GM13977 (cell line): ENCODE measurements around the gene FNDC11.
"Not testable (repeated sequence)": the region's sequence is repeated elsewhere in the genome, so short reads cannot be mapped to it uniquely, and the experiment has no call there.

Source experiments
- DNase-seq: peaks from one replicate; pipeline ENCODE4 v3.0.0; 2012; ENCODE audit warnings: low spot score
- in situ Hi-C: fragments of 300-500 bp; cut with MboI; formaldehyde crosslinking; loops from one replicate; pipeline ENCODE4 v1.12.0; 2022; ENCODE audit warnings: low sequenced_read_pairs, low pct_unique_long_range_greater_than_20kb, mixed read lengths, inconsistent platforms; ENCODE audit not compliant: unreplicated experiment
- TF ChIP-seq, protein P1 (sequence below): IDR thresholded peaks from 2 replicates; pipeline ENCODE4 v1.5.1; 2012; ENCODE audit warnings: mild to moderate bottlenecking, control low read depth; ENCODE audit not compliant: insufficient read depth; ENCODE audit errors: extremely low read depth, missing control alignments

Gene FNDC11

DNA sequence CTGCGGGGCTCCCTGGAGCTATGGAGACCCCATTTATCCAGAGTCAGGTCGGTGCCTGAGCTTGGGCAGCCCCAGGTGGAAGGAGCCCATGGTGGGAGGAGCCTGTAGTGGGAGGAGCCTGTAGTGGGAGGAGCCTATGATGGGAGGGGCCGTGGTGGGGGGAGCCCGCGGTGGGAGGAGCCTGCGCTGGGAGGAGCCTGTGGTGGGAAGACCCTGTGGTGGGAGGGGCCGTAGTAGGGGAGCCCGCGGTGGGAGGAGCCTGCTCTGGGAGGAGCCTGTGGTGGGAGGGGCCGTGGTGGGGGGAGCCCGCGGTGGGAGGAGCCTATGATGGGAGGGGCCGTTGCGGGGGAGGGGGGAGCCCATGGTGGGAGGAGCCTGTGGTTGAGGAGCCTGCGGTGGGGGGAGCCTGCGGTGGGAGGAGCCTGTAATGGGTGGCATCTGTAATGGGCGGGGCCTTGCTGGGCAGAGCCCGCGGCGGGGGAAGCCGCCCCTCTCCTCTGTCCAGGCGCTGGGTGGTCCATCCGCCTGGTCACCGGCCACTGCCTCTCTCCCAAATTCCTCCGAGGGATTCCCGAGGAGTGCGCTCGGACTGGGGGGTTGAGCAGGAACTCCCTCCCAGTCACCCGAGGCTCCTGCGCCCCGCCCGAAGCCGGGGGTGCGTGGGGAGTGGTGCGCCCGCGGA lies 567 bp upstream of the FNDC11 start:
- TF ChIP-seq, protein P1, sequence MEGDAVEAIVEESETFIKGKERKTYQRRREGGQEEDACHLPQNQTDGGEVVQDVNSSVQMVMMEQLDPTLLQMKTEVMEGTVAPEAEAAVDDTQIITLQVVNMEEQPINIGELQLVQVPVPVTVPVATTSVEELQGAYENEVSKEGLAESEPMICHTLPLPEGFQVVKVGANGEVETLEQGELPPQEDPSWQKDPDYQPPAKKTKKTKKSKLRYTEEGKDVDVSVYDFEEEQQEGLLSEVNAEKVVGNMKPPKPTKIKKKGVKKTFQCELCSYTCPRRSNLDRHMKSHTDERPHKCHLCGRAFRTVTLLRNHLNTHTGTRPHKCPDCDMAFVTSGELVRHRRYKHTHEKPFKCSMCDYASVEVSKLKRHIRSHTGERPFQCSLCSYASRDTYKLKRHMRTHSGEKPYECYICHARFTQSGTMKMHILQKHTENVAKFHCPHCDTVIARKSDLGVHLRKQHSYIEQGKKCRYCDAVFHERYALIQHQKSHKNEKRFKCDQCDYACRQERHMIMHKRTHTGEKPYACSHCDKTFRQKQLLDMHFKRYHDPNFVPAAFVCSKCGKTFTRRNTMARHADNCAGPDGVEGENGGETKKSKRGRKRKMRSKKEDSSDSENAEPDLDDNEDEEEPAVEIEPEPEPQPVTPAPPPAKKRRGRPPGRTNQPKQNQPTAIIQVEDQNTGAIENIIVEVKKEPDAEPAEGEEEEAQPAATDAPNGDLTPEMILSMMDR, result no peak
- in situ Hi-C loops, result no loop called here
- DNase-seq, result peak; percentile 90

GRCh38 chr20:63554361-63555278 lies 661 bp downstream of the FNDC11 start:
- no peak for DNase-seq
- TF ChIP-seq, protein P1, result no peak
- in situ Hi-C loops, result no loop called here

DNA sequence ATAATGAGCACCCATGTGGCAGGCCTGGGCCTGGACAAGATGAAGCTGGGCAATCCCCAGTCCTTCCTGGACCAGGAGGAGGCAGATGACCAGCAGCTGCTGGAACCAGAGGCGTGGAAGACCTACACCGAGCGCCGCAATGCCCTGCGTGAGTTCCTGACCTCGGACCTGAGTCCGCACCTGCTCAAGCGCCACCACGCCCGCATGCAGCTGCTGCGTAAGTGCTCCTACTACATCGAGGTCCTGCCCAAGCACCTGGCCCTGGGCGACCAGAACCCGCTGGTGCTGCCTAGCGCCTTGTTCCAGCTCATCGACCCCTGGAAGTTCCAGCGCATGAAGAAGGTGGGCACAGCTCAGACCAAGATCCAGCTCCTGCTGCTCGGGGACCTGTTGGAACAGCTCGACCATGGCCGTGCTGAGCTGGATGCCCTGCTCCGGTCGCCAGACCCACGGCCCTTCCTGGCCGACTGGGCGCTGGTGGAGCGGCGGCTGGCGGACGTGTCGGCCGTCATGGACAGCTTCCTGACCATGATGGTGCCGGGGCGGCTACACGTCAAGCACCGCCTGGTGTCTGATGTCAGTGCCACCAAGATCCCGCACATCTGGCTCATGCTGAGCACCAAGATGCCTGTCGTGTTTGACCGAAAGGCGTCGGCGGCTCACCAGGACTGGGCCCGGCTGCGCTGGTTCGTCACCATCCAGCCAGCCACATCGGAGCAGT lies 1.9 kb downstream of the FNDC11 start:
- TF ChIP-seq, protein P1, result no peak
- no peak for DNase-seq
- in situ Hi-C loops, result no loop called here

DNA sequence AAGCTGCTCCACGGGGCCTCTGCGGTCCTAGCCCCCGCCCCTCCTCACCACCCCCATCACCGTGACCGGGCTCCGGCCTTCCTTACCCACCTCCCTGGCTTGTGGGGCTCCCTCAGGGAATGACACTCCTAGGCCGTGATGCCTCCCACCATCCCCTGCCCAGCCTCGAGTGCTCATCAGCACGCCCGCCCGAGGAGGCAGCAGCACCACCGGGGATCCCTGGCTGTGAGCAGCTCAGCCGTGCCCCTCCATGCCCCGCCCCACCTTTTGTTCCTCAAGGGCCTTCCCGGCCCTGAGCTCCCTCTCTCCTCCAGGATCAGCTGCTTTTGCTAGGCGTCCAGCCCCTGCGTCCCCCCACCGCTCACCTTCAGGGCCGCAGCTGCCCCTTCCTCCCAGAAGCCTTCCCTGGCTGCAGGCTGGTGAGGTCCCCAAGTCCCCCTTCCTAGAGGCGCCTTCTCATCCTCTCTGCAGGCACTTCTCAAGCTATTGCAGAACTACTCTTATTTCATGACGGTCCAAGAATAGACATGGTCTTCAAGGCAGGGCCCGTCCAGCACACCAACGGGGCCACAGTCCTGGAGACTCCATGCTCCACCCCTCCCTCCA lies 3.0 kb downstream of the FNDC11 start:
- DNase-seq, result no peak
- in situ Hi-C loops, result no loop called here
- TF ChIP-seq, protein P1, result no peak

- TF ChIP-seq, protein P1, result no peak
- in situ Hi-C loops, result no loop called here
- DNase-seq, result no peak
Measured at GRCh38 chr20:63557481-63557891, 3.5 kb downstream of the FNDC11 start.

DNA sequence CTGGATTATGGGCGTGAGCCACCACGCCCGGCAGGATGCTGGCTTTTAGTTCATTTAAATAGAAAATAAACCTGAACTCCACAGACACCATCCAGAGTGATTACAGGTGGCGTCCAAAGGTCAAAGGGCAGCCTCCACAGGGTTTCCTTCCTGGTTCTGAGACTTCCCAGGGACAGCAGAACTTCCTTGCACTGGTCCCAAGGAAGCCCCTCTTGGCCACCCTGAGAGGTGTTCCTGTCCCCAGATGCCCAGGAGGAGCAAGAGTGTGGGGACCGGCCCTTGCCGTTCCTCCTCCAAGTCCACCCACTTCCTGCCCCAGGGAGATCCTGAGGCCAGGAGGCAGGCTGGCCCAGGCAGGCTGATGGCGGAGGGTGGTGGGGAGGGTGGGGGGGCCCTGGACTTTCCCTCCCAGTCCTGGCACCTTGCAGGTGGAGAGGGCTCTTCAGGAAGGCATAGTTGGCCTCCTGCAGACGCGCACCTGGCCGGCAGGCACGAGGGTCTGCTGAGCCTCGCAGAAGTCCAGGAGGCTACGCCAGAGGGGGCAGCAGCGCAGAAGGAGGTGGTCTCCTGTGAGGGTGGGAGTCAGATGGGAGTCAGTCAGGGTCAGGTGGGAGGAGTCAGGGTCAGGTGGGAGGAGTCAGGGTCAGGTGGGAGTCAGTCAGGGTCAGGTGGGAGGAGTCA lies 5.0 kb downstream of the FNDC11 start:
- DNase-seq, result no peak
- in situ Hi-C loops, result no loop called here
- TF ChIP-seq, protein P1, result no peak

DNA sequence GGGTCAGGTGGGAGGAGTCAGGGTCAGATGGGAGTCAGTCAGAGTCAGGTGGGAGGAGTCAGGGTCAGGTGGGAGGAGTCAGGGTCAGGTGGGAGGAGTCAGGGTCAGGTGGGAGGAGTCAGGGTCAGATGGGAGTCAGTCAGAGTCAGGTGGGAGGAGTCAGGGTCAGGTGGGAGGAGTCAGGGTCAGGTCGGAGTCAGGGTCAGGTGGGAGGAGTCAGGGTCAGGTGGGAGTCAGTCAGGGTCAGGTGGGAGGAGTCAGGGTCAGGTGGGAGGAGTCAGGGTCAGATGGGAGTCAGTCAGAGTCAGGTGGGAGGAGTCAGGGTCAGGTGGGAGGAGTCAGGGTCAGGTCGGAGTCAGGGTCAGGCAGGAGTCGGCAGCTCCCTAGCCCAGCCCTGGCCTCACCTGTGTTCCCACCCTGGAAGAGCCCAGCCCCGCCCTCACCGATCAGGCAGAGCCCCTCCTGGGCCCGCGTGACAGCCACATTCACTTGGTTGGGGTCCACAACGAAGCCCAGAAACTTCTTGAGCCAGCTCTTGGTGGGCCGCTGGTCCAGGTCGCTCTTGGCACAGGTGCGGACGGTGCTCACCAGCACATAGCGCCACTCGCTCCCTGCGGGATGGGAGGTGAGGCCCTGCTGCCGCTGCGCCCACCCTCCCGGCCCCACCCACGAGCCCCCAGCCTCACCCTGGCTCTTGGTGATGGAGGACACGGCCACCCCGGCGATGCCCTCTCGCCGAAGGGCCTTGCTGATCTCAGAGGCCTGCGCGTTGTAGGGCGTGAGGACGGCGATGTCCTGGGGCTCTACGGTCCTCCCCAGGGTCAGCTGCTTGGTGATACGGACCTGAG lies 5.8 kb downstream of the FNDC11 start:
- in situ Hi-C loops, DNase-seq: not testable (repeated sequence)
